Liver (tissue), 9 donors: Measurements from ENCODE around the gene TBC1D24. TPM values are rescaled to one million over a fixed set of nuclear protein-coding genes. Genes with fewer than 3 reads are reported as not detected.

Experiments used
- DNase-seq: peaks from one replicate; pipeline ENCODE4 v3.0.0-alpha.2; 2017; ENCODE audit warnings: low spot score
- H3K27ac ChIP-seq, 2 donors: one replicate each; pipeline ENCODE4 v1.7.0; 2013; ENCODE audit warnings: inconsistent platforms in 2 of 2, low read length in 2 of 2, control low read depth in 1 of 2, low read depth in 1 of 2, mild to moderate bottlenecking in 1 of 2
- H3K27me3 ChIP-seq, 4 donors: one replicate each; pipeline versions ENCODE4 v1.6.1 to v1.7.0; 2013; ENCODE audit warnings: low read length in 3 of 4, inconsistent platforms in 1 of 4, mild to moderate bottlenecking in 1 of 4, moderate library complexity in 1 of 4; ENCODE audit not compliant: control insufficient read depth in 4 of 4, insufficient read depth in 4 of 4
- H3K36me3 ChIP-seq, 4 donors: one replicate each; pipeline versions ENCODE4 v1.6.1 to v1.7.0; 2013; ENCODE audit warnings: low read length in 3 of 4, mild to moderate bottlenecking in 3 of 4, low read depth in 1 of 4, moderate library complexity in 1 of 4; ENCODE audit not compliant: control insufficient read depth in 4 of 4, insufficient read depth in 3 of 4
- H3K4me1 ChIP-seq, 4 donors: one replicate each; pipeline versions ENCODE4 v1.6.1 to v1.7.0; 2013; ENCODE audit warnings: low read length in 3 of 4, mild to moderate bottlenecking in 3 of 4, moderate library complexity in 1 of 4; ENCODE audit not compliant: control insufficient read depth in 4 of 4, insufficient read depth in 4 of 4
- H3K4me3 ChIP-seq, 3 donors: one replicate each; pipeline versions ENCODE4 v1.6.1 to v1.7.0; 2013; ENCODE audit warnings: low read length in 3 of 3, control low read depth in 1 of 3, low read depth in 1 of 3, mild to moderate bottlenecking in 1 of 3
- H3K9ac ChIP-seq, 2 donors: one replicate each; pipeline ENCODE4 v1.7.0; 2013; ENCODE audit warnings: low read length in 2 of 2, mild to moderate bottlenecking in 2 of 2, moderate library complexity in 2 of 2, control low read depth in 1 of 2, low read depth in 1 of 2
- H3K9me3 ChIP-seq, 4 donors: one replicate each; pipeline versions ENCODE4 v1.6.1 to v1.7.0; 2013; ENCODE audit warnings: low read length in 3 of 4; ENCODE audit not compliant: control insufficient read depth in 4 of 4
- ATF3 ChIP-seq: IDR thresholded peaks from 2 replicates; pipeline ENCODE4 v1.6.1; 2016; ENCODE audit warnings: antibody characterized with exemption
- CTCF ChIP-seq: fragments of 150-350 bp; IDR thresholded peaks from 2 replicates; pipeline ENCODE4 v1.5.1; 2017; ENCODE audit warnings: improper control_type of control experiment, low read depth, low read length; ENCODE audit not compliant: missing input control
- FOXA1 ChIP-seq: IDR thresholded peaks from 2 replicates; pipeline ENCODE4 v1.6.1; 2016; ENCODE audit warnings: antibody characterized with exemption
- FOXA2 ChIP-seq: IDR thresholded peaks from 2 replicates; pipeline ENCODE4 v1.6.1; 2016; ENCODE audit warnings: antibody characterized with exemption
- GABPA ChIP-seq, 2 donors: IDR thresholded peaks in 1 of 2; conservative IDR thresholded peaks in 1 of 2; 2 replicates each; pipeline ENCODE4 v1.6.1; 2016; ENCODE audit warnings: antibody characterized with exemption in 2 of 2, mild to moderate bottlenecking in 1 of 2, moderate library complexity in 1 of 2
- HNF4A ChIP-seq, 2 donors: conservative IDR thresholded peaks; 2 replicates each; pipeline ENCODE4 v1.6.1; 2016; ENCODE audit warnings: antibody characterized with exemption in 2 of 2, mild to moderate bottlenecking in 2 of 2
- HNF4G ChIP-seq: IDR thresholded peaks from 2 replicates; pipeline ENCODE4 v1.6.1; 2016; ENCODE audit warnings: antibody characterized with exemption
- RAD21 ChIP-seq, 2 donors: IDR thresholded peaks; 2 replicates each; pipeline ENCODE4 v1.6.1; 2016; ENCODE audit warnings: antibody characterized with exemption in 2 of 2, mild to moderate bottlenecking in 2 of 2
- REST ChIP-seq: IDR thresholded peaks from 2 replicates; pipeline ENCODE4 v1.6.1; 2016; ENCODE audit warnings: antibody characterized with exemption, mild to moderate bottlenecking
- RXRA ChIP-seq, 2 donors: IDR thresholded peaks; 2 replicates each; pipeline ENCODE4 v1.6.1; 2017 to 2018; ENCODE audit warnings: antibody characterized with exemption in 2 of 2, mild to moderate bottlenecking in 1 of 2
- SP1 ChIP-seq: IDR thresholded peaks from 2 replicates; pipeline ENCODE4 v1.6.1; 2018; ENCODE audit warnings: antibody characterized with exemption, mild to moderate bottlenecking
- YY1 ChIP-seq: IDR thresholded peaks from 2 replicates; pipeline ENCODE4 v1.6.1; 2016; ENCODE audit warnings: antibody characterized with exemption, mild to moderate bottlenecking
- ZBTB33 ChIP-seq: IDR thresholded peaks from 2 replicates; pipeline ENCODE4 v1.6.1; 2016; ENCODE audit warnings: antibody characterized with exemption
- WGBS: extraction: QIAGEN DNeasy Blood & Tissue Kit; methylation state at CpG from one replicate; pipeline ENCODE4 v1.1.7; 2013; 5-methylcytosine and 5-hydroxymethylcytosine counted together
- polyA plus RNA-seq, 2 donors: library from polyadenylated mRNA; stranded (reverse) in 1 of 2; unstranded in 1 of 2; fragments of 200-250 nt in 1 of 2; fragments of >200 nt in 1 of 2; fragmentation: Nextera tagmentation in 1 of 2; extraction: Ambion mirVana in 1 of 2; gene quantifications; one replicate each; pipeline versions ENCODE4 v1.2.1 to v1.2.3, GENCODE V29; 2013 to 2015
- total RNA-seq, 2 donors: library from RNA; depleted of rRNA; stranded (reverse); fragments of >200 nt; gene quantifications; one replicate each; pipeline ENCODE4 v1.2.3, GENCODE V29; 2014
- donor health status: healthy.
- donor health status: healthy.
- donor health status: healthy.
- donor health status: healthy.
- donor health status: healthy.

TBC1D24 gene
- total and polyA plus RNA-seq, 4 donors: 8.4 to 22.3 (median 11.5) TPM

- peak overlapping the region; percentile 41 to 74 for H3K27ac ChIP-seq
- peaks cover 0 to 9% (median 4%) of the 10 kb centered on the region in 4 donors for H3K4me1 ChIP-seq
- no peaks in the 10 kb centered on the region for H3K9me3 ChIP-seq
- H3K36me3 ChIP-seq: no peaks in the 10 kb centered on the region
- no peak for DNase-seq
- no peak overlapping the region for H3K9ac ChIP-seq
- no peak for TF ChIP-seq GABPA (IDR thresholded peaks at IDR 0.05 in 1 of 2, conservative IDR thresholded peaks at IDR 0.05 in 1 of 2)
- TF ChIP-seq HNF4G: no peak
- TF ChIP-seq ZBTB33: no peak
- WGBS: 87% methylated on average over 11 of the region's 11 CpGs
- H3K4me3 ChIP-seq: no peak overlapping the region
- H3K27me3 ChIP-seq: no peaks in the 10 kb centered on the region
Measured at GRCh38 chr16:2507665-2508064, 32.7 kb downstream of the TBC1D24 start.

- TF ChIP-seq FOXA1: no peak
- TF ChIP-seq CTCF: no peak
- no peak for TF ChIP-seq RAD21 (IDR thresholded peaks at IDR 0.05)
- no peak for TF ChIP-seq SP1
- TF ChIP-seq ATF3: no peak
- TF ChIP-seq FOXA2: no peak
- no peak for TF ChIP-seq RXRA (IDR thresholded peaks at IDR 0.05)
- TF ChIP-seq YY1: no peak
- TF ChIP-seq HNF4A (conservative IDR thresholded peaks at IDR 0.05): no peak
- no peak for TF ChIP-seq HNF4G
- WGBS: 93% methylated on average over 18 of the region's 18 CpGs
- Histone ChIP-seq H3K4me3 (no peak overlapping the region), H3K27me3 (no peaks in the 10 kb centered on the region), H3K4me1 (peaks cover 0 to 9% (median 3%) of the 10 kb centered on the region in 4 donors), H3K36me3 (no peaks in the 10 kb centered on the region), H3K27ac (no peak overlapping the region), H3K9me3 (no peaks in the 10 kb centered on the region), H3K9ac (no peak overlapping the region)
- no peak for DNase-seq
Measured at GRCh38 chr16:2508722-2509400, 33.9 kb downstream of the TBC1D24 start.

DNA sequence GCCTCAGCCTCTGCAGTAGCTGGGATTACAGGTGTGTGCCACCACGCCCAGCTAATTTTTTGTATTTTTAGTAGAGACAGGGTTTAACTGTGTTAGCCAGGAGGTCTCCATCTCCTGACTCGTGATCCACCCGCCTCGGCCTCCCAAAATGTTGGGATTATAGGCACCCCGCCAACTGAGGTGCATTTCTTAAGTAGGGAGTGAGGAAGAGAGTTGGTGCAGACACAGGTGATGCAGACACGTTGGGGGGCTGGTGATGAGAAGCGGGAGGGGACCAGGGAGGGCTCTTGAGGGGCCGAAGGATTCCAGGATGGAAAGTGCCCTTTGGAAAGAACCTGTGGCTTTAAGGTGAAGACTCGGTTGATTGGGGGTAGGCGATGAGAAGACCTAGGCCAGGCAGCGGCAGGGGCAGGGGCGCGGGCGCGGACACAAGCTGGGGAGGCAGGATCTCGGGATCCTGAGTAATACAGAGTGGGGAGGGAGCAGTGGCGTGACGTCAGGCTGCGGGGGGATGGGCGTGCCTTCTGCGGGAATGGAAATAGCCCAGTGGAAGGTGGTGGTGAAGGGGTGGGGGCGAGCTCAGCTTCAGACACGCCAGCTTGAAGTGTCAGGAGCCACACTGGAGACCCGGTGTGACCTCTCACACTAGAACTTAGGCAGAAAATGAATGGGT lies 36.3 kb downstream of the TBC1D24 start:
- Histone ChIP-seq H3K9ac (no peak overlapping the region), H3K27ac (no peak overlapping the region), H3K4me1 (peaks cover 3 to 26% (median 20%) of the 10 kb centered on the region in 4 donors), H3K9me3 (no peaks in the 10 kb centered on the region), H3K36me3 (no peaks in the 10 kb centered on the region), H3K27me3 (no peaks in the 10 kb centered on the region), H3K4me3 (no peak overlapping the region)
- WGBS: 65% methylated on average over 24 of the region's 24 CpGs
- no peak for DNase-seq
- TF ChIP-seq ZBTB33 (no peak), CTCF (no peak), REST (no peak)
